ENCODE measurements around the gene GIN1.

GRCh38 chr5:103108086-103108485 lies 11.9 kb downstream of the GIN1 start:
- TF ChIP-seq CTCF (conservative IDR thresholded peaks at IDR 0.05; ENCODE audit: low read depth in 2 of 2): no peak
- TF ChIP-seq JUNB (IDR thresholded peaks at IDR 0.05; ENCODE audit: unreplicated experiment): no peak
- TF ChIP-seq EZH2phosphoT487 (IDR thresholded peaks at IDR 0.05; ENCODE audit: unreplicated experiment): no peak
- TF ChIP-seq ETS1 (IDR thresholded peaks at IDR 0.05): no peak
- no peak for TF ChIP-seq EZH2 (IDR thresholded peaks at IDR 0.05; ENCODE audit: low read depth, unreplicated experiment)
- no peak for TF ChIP-seq ZNF331 (CRISPR knock-in tag; IDR thresholded peaks at IDR 0.05; ENCODE audit: low read depth)
- TF ChIP-seq REST (IDR thresholded peaks at IDR 0.05; ENCODE audit: unreplicated experiment): no peak
- no peak for TF ChIP-seq CREB1 (CRISPR knock-in tag; IDR thresholded peaks at IDR 0.05; ENCODE audit: low read depth)
- no peak for TF ChIP-seq POLR2AphosphoS5 (IDR thresholded peaks at IDR 0.05; ENCODE audit: low read depth)
- TF ChIP-seq STAT1 (IDR thresholded peaks at IDR 0.05; ENCODE audit: unreplicated experiment): no peak
- TF ChIP-seq NANOG (IDR thresholded peaks at IDR 0.05; ENCODE audit: borderline replicate concordance): no peak
